Measurements from ENCODE around the gene SCYL1. TPM values are rescaled to one million over a fixed set of nuclear protein-coding genes. Genes with fewer than 3 reads are reported as not detected.

SCYL1 gene
- total and polyA plus RNA-seq, 2 experiments from 2014 or later, result 83.9 to 167 TPM

GRCh38 chr11:65524014-65524740 is 706 bp upstream of the SCYL1 start:
- DNase-seq (ENCODE audit: low spot score), result no peak

GRCh38 chr11:65525546-65526480 is 930 bp downstream of the SCYL1 start:
- DNase-seq (ENCODE audit: low spot score), result no peak
- Histone ChIP-seq H3K79me2 (peaks cover 37% of the 10 kb centered on the region), H3K4me2 (peak overlapping the region; percentile 97)

More at GRCh38 chr11:65524014-65524740, 706 bp upstream of the SCYL1 start:
- H3K27ac ChIP-seq, result peak overlapping the region; percentile 94
- H3K79me2 ChIP-seq, result peaks cover 37% of the 10 kb centered on the region
- no peaks in the 10 kb centered on the region for H3K36me3 ChIP-seq (replicated peaks; ENCODE audit: insufficient read depth, low read depth)
- no peaks in the 10 kb centered on the region for H3K9me3 ChIP-seq (ENCODE audit: low read depth)
- H3K4me1 ChIP-seq (ENCODE audit: insufficient read depth), result peaks cover 34% of the 10 kb centered on the region
- no peak for TF ChIP-seq CTCF (IDR thresholded peaks at IDR 0.05; ENCODE audit: poor library complexity)
- TF ChIP-seq EZH2 (IDR thresholded peaks at IDR 0.05; ENCODE audit: borderline replicate concordance), result no peak
- no peak for TF ChIP-seq EZH2phosphoT487 (IDR thresholded peaks at IDR 0.05; ENCODE audit: low read depth, severe bottlenecking, unreplicated experiment)
- H3K4me2 ChIP-seq, result peak overlapping the region; percentile 72
- 45% methylated on average over 10 of the region's 12 CpGs for WGBS (ENCODE audit: low lambda C conversion rate, missing lambda C conversion rate)
- no peaks in the 10 kb centered on the region for H3K9me2 ChIP-seq (replicated peaks; ENCODE audit: insufficient read depth)
- no peaks in the 10 kb centered on the region for H3K27me3 ChIP-seq
- peaks cover 3% of the 10 kb centered on the region for H4K20me1 ChIP-seq (ENCODE audit: insufficient read depth, poor library complexity, severe bottlenecking)
- H3K4me3 ChIP-seq, result no peak overlapping the region
- no peak overlapping the region for H2AFZ ChIP-seq

GRCh38 chr11:65526744-65527143 is 1.9 kb downstream of the SCYL1 start:
- Histone ChIP-seq H3K79me2 (peaks cover 37% of the 10 kb centered on the region), H3K27ac (no peak overlapping the region), H3K27me3 (no peaks in the 10 kb centered on the region), H3K9me3 (ENCODE audit: low read depth) (no peaks in the 10 kb centered on the region), H3K9me2 (replicated peaks; ENCODE audit: insufficient read depth) (no peaks in the 10 kb centered on the region), H3K4me2 (peak overlapping the region; percentile 97), H3K4me1 (ENCODE audit: insufficient read depth) (peaks cover 29% of the 10 kb centered on the region), H2AFZ (no peak overlapping the region), H4K20me1 (ENCODE audit: insufficient read depth, poor library complexity, severe bottlenecking) (peaks cover 3% of the 10 kb centered on the region), H3K36me3 (replicated peaks; ENCODE audit: insufficient read depth, low read depth) (no peaks in the 10 kb centered on the region), H3K4me3 (no peak overlapping the region)
- TF ChIP-seq EZH2phosphoT487 (IDR thresholded peaks at IDR 0.05; ENCODE audit: low read depth, severe bottlenecking, unreplicated experiment) (no peak), CTCF (IDR thresholded peaks at IDR 0.05; ENCODE audit: poor library complexity) (no peak), EZH2 (IDR thresholded peaks at IDR 0.05; ENCODE audit: borderline replicate concordance) (no peak)
- 99% methylated on average over 8 of the region's 8 CpGs for WGBS (ENCODE audit: low lambda C conversion rate, missing lambda C conversion rate)
- no peak for DNase-seq (ENCODE audit: low spot score)

More at GRCh38 chr11:65525546-65526480, 930 bp downstream of the SCYL1 start:
- Histone ChIP-seq H3K27ac (peak overlapping the region; percentile 97), H4K20me1 (ENCODE audit: insufficient read depth, poor library complexity, severe bottlenecking) (peaks cover 3% of the 10 kb centered on the region), H2AFZ (peak overlapping the region; percentile 67), H3K27me3 (no peaks in the 10 kb centered on the region), H3K9me3 (ENCODE audit: low read depth) (no peaks in the 10 kb centered on the region), H3K4me3 (peak overlapping the region; percentile 88), H3K4me1 (ENCODE audit: insufficient read depth) (peaks cover 34% of the 10 kb centered on the region), H3K36me3 (replicated peaks; ENCODE audit: insufficient read depth, low read depth) (no peaks in the 10 kb centered on the region), H3K9me2 (replicated peaks; ENCODE audit: insufficient read depth) (no peaks in the 10 kb centered on the region)
- no peak for TF ChIP-seq CTCF (IDR thresholded peaks at IDR 0.05; ENCODE audit: poor library complexity)
- TF ChIP-seq EZH2 (IDR thresholded peaks at IDR 0.05; ENCODE audit: borderline replicate concordance), result no peak
- TF ChIP-seq EZH2phosphoT487 (IDR thresholded peaks at IDR 0.05; ENCODE audit: low read depth, severe bottlenecking, unreplicated experiment), result no peak
- 58% methylated on average over 31 of the region's 31 CpGs for WGBS (ENCODE audit: low lambda C conversion rate, missing lambda C conversion rate)

All from hepatocyte (in vitro differentiated cells).